ENCODE measurements around the gene POP4. TPM values are rescaled to one million over a fixed set of nuclear protein-coding genes. Genes with fewer than 3 reads are reported as not detected.

Gene POP4
- total RNA-seq, 2 donors from 2014 or later, result 52.4 to 87.5 TPM

- H3K4me3 ChIP-seq, result no peak overlapping the region
- no peak for DNase-seq
- no peak for TF ChIP-seq CTCF (IDR thresholded peaks at IDR 0.05)
- no peaks in the 10 kb centered on the region for H3K36me3 ChIP-seq
- H3K27me3 ChIP-seq, result no peaks in the 10 kb centered on the region
- H3K4me1 ChIP-seq, result no peaks in the 10 kb centered on the region
- H3K9me3 ChIP-seq, result no peaks in the 10 kb centered on the region
- H3K9ac ChIP-seq (ENCODE audit: low read depth in 2 of 2, low read length in 2 of 2), result no peak overlapping the region
- intact Hi-C loops (cut with DNase I), result no loop called here
- no peak overlapping the region for H3K27ac ChIP-seq
Observed at GRCh38 chr19:29634423-29635130, 28.5 kb downstream of the POP4 start.

- H3K36me3 ChIP-seq, result no peaks in the 10 kb centered on the region
- no peaks in the 10 kb centered on the region for H3K4me1 ChIP-seq
- no peak overlapping the region for H3K4me3 ChIP-seq
- no peaks in the 10 kb centered on the region for H3K9me3 ChIP-seq
- no peak for DNase-seq
- no peaks in the 10 kb centered on the region for H3K27me3 ChIP-seq
- intact Hi-C loops (cut with DNase I), result no loop called here
- H3K9ac ChIP-seq (ENCODE audit: low read depth in 2 of 2, low read length in 2 of 2), result no peak overlapping the region
- no peak overlapping the region for H3K27ac ChIP-seq
- no peak for TF ChIP-seq CTCF (IDR thresholded peaks at IDR 0.05)
Observed at GRCh38 chr19:29635963-29636362, 29.9 kb downstream of the POP4 start.

- Histone ChIP-seq H3K4me1 (no peaks in the 10 kb centered on the region), H3K36me3 (no peaks in the 10 kb centered on the region), H3K27me3 (no peaks in the 10 kb centered on the region), H3K27ac (no peak overlapping the region), H3K9ac (ENCODE audit: low read depth in 2 of 2, low read length in 2 of 2) (no peak overlapping the region), H3K9me3 (no peaks in the 10 kb centered on the region), H3K4me3 (no peak overlapping the region)
- TF ChIP-seq CTCF (IDR thresholded peaks at IDR 0.05), result no peak
- DNase-seq, result no peak
- intact Hi-C loops (cut with DNase I), result no loop called here
Observed at GRCh38 chr19:29636553-29637360, 30.7 kb downstream of the POP4 start.

DNA sequence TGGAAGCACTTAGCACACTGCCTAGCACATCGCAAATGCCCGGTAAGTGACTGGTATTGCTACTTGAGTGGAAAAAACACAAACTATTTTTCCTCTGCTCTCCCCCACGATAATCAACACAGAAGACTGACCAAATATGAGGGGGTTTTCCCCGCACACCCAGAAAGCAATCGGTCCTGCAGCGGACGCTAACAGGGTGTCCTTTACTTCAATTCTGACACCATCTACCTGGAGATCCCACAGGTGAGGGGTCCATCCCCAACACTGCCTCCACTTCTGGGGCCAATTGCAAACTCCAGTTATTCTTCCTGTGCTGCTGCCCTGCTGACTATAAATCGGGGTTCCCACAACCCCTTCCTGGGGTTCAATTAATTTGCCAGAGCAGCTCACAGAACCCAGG lies 33.0 kb downstream of the POP4 start:
- H3K9ac ChIP-seq (ENCODE audit: low read depth in 2 of 2, low read length in 2 of 2), result no peak overlapping the region
- TF ChIP-seq CTCF (IDR thresholded peaks at IDR 0.05), result no peak
- no peak overlapping the region for H3K27ac ChIP-seq
- intact Hi-C loops (cut with DNase I), result no loop called here
- DNase-seq, result no peak
- H3K36me3 ChIP-seq, result no peaks in the 10 kb centered on the region
- H3K4me3 ChIP-seq, result no peak overlapping the region
- no peaks in the 10 kb centered on the region for H3K27me3 ChIP-seq
- no peaks in the 10 kb centered on the region for H3K9me3 ChIP-seq
- H3K4me1 ChIP-seq, result no peaks in the 10 kb centered on the region

DNA sequence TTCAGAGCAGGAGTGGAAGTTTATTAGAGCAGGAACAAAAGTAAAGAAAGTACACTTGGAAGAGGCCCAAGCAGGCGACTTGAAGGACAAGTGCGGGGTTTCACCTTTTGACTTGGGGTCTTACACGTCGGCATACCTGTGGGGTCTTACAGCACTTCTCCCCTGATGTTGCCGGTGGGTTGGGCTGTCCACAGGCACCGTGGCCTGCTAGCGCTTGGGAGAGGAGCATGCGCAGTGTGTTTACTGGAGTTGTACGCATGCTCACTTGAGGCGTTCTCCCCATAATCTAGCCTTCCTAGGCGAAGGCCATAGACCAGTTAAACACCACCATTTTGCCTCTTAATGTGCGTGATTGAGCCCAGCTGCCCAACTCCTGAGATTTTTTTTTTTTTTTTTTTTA lies 34.1 kb downstream of the POP4 start:
- DNase-seq, result no peak
- H3K36me3 ChIP-seq, result no peaks in the 10 kb centered on the region
- no peaks in the 10 kb centered on the region for H3K9me3 ChIP-seq
- H3K9ac ChIP-seq (ENCODE audit: low read depth in 2 of 2, low read length in 2 of 2), result no peak overlapping the region
- intact Hi-C loops (cut with DNase I), result no loop called here
- no peak overlapping the region for H3K4me3 ChIP-seq
- H3K4me1 ChIP-seq, result no peaks in the 10 kb centered on the region
- H3K27me3 ChIP-seq, result no peaks in the 10 kb centered on the region
- no peak for TF ChIP-seq CTCF (IDR thresholded peaks at IDR 0.05)
- H3K27ac ChIP-seq, result no peak overlapping the region

Data from colonic mucosa (tissue), 4 donors.